ENCODE measurements around the gene QKI.

Gene QKI

DNA sequence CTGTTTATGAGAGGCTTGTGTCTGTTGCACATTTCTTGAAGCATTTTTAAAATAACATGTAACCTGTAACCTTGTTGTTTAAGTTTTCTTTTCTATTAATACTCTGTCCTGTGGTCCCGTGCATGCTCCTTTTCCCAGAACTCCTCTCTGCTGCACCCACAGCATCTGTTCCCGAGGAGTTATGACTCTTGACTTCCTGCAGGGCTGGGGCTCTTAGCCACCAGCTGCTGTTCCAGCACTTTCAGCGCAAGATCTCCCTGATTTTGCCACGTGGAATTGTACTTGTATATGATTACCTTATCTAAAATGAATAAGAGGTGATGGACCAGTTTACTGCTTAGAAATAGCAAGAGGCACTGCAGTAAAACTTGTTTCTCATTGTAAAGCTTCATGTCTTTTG lies 150.6 kb downstream of the QKI start:
- TF ChIP-seq NFIC (IDR thresholded peaks at IDR 0.05): no peak

DNA sequence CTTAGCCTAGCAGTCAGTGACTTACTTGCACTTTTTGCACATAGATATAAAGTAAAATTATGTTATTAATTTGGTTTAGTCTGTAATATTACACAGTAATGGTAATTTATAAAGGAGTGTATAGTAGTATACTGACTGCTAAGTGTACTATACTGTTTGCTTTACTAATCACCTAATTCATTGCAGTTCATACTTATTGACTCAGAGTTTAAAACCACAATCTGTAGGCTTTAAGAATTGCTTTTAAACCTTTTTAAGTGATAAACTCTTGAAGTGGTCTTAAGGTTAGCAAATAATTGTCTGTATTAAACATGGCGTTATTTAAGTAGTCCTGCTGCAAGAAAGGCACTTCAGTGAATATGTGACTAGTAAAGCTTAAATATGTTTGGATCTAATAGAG lies 151.5 kb downstream of the QKI start:
- TF ChIP-seq NFIC (IDR thresholded peaks at IDR 0.05): no peak
- no peak for TF ChIP-seq CEBPB (IDR thresholded peaks at IDR 0.05)
- TF ChIP-seq YY1 (IDR thresholded peaks at IDR 0.05; ENCODE audit: low read depth): no peak
- no peak for TF ChIP-seq TAF1 (IDR thresholded peaks at IDR 0.05; ENCODE audit: low read depth)
- no peak for TF ChIP-seq RAD21 (IDR thresholded peaks at IDR 0.05; ENCODE audit: low read depth)
- no peak for TF ChIP-seq FOXM1 (IDR thresholded peaks at IDR 0.05; ENCODE audit: borderline replicate concordance, low read depth)
- TF ChIP-seq TEAD4 (IDR thresholded peaks at IDR 0.05): no peak
- TF ChIP-seq, protein P1, sequence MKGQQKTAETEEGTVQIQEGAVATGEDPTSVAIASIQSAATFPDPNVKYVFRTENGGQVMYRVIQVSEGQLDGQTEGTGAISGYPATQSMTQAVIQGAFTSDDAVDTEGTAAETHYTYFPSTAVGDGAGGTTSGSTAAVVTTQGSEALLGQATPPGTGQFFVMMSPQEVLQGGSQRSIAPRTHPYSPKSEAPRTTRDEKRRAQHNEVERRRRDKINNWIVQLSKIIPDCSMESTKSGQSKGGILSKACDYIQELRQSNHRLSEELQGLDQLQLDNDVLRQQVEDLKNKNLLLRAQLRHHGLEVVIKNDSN (IDR thresholded peaks at IDR 0.05): no peak
- TF ChIP-seq EGR1 (IDR thresholded peaks at IDR 0.05): no peak
- TF ChIP-seq, protein P2, sequence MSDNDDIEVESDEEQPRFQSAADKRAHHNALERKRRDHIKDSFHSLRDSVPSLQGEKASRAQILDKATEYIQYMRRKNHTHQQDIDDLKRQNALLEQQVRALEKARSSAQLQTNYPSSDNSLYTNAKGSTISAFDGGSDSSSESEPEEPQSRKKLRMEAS (IDR thresholded peaks at IDR 0.05): no peak
- TF ChIP-seq TCF12 (IDR thresholded peaks at IDR 0.05; ENCODE audit: low read depth): no peak
- no peak for TF ChIP-seq EP300 (IDR thresholded peaks at IDR 0.05; ENCODE audit: borderline replicate concordance)
- TF ChIP-seq ZBTB7A (IDR thresholded peaks at IDR 0.05; ENCODE audit: low read depth): no peak
- TF ChIP-seq, protein P3, sequence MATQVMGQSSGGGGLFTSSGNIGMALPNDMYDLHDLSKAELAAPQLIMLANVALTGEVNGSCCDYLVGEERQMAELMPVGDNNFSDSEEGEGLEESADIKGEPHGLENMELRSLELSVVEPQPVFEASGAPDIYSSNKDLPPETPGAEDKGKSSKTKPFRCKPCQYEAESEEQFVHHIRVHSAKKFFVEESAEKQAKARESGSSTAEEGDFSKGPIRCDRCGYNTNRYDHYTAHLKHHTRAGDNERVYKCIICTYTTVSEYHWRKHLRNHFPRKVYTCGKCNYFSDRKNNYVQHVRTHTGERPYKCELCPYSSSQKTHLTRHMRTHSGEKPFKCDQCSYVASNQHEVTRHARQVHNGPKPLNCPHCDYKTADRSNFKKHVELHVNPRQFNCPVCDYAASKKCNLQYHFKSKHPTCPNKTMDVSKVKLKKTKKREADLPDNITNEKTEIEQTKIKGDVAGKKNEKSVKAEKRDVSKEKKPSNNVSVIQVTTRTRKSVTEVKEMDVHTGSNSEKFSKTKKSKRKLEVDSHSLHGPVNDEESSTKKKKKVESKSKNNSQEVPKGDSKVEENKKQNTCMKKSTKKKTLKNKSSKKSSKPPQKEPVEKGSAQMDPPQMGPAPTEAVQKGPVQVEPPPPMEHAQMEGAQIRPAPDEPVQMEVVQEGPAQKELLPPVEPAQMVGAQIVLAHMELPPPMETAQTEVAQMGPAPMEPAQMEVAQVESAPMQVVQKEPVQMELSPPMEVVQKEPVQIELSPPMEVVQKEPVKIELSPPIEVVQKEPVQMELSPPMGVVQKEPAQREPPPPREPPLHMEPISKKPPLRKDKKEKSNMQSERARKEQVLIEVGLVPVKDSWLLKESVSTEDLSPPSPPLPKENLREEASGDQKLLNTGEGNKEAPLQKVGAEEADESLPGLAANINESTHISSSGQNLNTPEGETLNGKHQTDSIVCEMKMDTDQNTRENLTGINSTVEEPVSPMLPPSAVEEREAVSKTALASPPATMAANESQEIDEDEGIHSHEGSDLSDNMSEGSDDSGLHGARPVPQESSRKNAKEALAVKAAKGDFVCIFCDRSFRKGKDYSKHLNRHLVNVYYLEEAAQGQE (IDR thresholded peaks at IDR 0.05; ENCODE audit: low read depth): no peak
- TF ChIP-seq CREB1 (IDR thresholded peaks at IDR 0.05; ENCODE audit: low read depth): no peak

DNA sequence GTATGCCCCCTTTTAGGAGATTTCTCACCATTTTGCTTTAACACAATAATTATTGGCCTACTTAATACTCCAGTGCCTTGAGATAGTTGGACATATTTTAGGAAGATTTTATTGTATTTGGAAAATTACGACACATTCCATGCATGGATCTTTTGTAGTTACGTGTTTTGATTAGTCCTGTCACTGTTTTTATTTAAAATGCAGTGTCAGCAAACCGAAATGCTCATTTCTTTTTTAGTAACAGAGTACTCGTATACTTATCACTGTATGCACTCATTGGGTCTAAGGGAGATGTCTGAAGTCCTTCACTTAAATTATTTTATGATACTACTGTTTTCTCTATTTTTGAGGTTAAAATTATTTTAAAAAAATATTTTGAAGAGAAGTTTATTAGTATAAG lies 153.8 kb downstream of the QKI start:
- TF ChIP-seq EGR1 (IDR thresholded peaks at IDR 0.05) (no peak), TAF1 (IDR thresholded peaks at IDR 0.05; ENCODE audit: low read depth) (no peak), ZBTB7A (IDR thresholded peaks at IDR 0.05; ENCODE audit: low read depth) (no peak), NFIC (IDR thresholded peaks at IDR 0.05) (no peak), FOXM1 (IDR thresholded peaks at IDR 0.05; ENCODE audit: borderline replicate concordance, low read depth) (no peak), RAD21 (IDR thresholded peaks at IDR 0.05; ENCODE audit: low read depth) (no peak)
- TF ChIP-seq, protein P3 (IDR thresholded peaks at IDR 0.05; ENCODE audit: low read depth): no peak

DNA sequence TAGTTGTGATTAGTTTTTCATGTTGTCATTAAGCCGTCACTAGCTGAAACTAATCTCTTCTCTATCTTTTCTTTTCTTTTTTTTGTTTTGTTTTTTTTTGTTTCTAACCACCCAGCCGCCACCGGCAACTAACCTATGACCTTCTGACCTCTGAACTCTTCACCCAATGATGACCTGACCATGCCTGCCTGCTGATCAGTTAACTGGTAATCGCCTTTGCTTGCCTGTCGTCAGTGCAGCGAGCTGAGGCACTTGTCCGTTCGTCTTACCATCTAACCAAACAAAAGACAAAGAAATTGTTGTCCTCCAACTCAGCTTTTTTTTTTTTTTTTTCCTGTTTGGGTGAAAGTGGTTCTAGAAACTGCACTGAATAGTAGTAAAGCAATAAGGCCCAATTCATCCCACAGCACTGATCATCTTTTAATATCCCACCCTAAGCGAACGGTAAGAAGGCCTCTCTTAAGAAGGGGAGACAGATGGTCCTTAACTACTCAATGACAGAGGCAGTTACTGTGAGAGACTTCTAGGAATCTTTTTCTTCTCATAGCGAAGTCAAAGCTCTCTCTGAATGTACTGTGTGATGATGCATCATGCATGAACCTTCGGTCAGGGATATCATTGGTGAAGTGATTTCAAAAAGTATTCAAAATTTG lies 156.2 kb downstream of the QKI start:
- no peak for TF ChIP-seq TAF1 (IDR thresholded peaks at IDR 0.05; ENCODE audit: low read depth)
- TF ChIP-seq, protein P3 (IDR thresholded peaks at IDR 0.05; ENCODE audit: low read depth): no peak
- TF ChIP-seq FOXM1 (IDR thresholded peaks at IDR 0.05; ENCODE audit: borderline replicate concordance, low read depth): no peak
- TF ChIP-seq EGR1 (IDR thresholded peaks at IDR 0.05): no peak
- TF ChIP-seq NFIC (IDR thresholded peaks at IDR 0.05): no peak
- no peak for TF ChIP-seq RAD21 (IDR thresholded peaks at IDR 0.05; ENCODE audit: low read depth)

DNA sequence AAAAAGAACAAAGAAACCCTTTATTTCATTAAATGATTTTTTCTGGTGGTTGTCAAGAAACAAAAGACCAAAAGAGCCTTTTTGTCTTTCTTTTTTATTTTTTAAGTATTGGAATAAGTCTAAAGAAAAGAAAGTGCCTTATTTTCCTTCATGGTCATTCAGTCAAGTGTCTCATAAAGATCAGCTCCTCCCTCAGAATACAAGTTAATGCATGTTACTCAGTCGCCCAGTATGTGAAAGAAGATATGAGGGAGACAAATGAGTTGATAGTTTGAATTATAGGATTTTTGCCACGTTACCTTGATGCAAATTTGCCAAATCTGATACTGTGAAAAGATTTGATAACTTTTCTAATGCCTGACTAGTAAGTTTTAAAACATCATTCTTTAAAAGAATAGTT lies 157.2 kb downstream of the QKI start:
- no peak for TF ChIP-seq EP300 (IDR thresholded peaks at IDR 0.05; ENCODE audit: borderline replicate concordance)
- TF ChIP-seq, protein P1 (IDR thresholded peaks at IDR 0.05): no peak
- TF ChIP-seq CEBPB (IDR thresholded peaks at IDR 0.05): no peak
- no peak for TF ChIP-seq NFIC (IDR thresholded peaks at IDR 0.05)
- TF ChIP-seq YY1 (IDR thresholded peaks at IDR 0.05; ENCODE audit: low read depth): no peak
- TF ChIP-seq TCF12 (IDR thresholded peaks at IDR 0.05; ENCODE audit: low read depth): no peak
- TF ChIP-seq FOXM1 (IDR thresholded peaks at IDR 0.05; ENCODE audit: borderline replicate concordance, low read depth): no peak
- no peak for TF ChIP-seq TAF1 (IDR thresholded peaks at IDR 0.05; ENCODE audit: low read depth)
- TF ChIP-seq ZBTB7A (IDR thresholded peaks at IDR 0.05; ENCODE audit: low read depth): no peak
- TF ChIP-seq, protein P2 (IDR thresholded peaks at IDR 0.05): no peak
- no peak for TF ChIP-seq EGR1 (IDR thresholded peaks at IDR 0.05)
- TF ChIP-seq, protein P3 (IDR thresholded peaks at IDR 0.05; ENCODE audit: low read depth): no peak
- no peak for TF ChIP-seq RAD21 (IDR thresholded peaks at IDR 0.05; ENCODE audit: low read depth)
- no peak for TF ChIP-seq CREB1 (IDR thresholded peaks at IDR 0.05; ENCODE audit: low read depth)
- no peak for TF ChIP-seq TEAD4 (IDR thresholded peaks at IDR 0.05)
